C4-2B (cell line): ENCODE measurements around the gene COMMD7.

Experiments
- H3K27ac ChIP-seq: fragments of 450-650 bp; 2 replicates; pipeline ENCODE4 v1.5.1; 2017
- ZFX ChIP-seq: fragments of 450-650 bp; IDR thresholded peaks from 2 replicates; pipeline ENCODE4 v1.6.1; 2017
- TF ChIP-seq, protein P1 (sequence below): fragments of 450-650 bp; conservative IDR thresholded peaks from 2 replicates; pipeline ENCODE4 v1.5.1; 2017; ENCODE audit warnings: mild to moderate bottlenecking

Gene COMMD7

DNA sequence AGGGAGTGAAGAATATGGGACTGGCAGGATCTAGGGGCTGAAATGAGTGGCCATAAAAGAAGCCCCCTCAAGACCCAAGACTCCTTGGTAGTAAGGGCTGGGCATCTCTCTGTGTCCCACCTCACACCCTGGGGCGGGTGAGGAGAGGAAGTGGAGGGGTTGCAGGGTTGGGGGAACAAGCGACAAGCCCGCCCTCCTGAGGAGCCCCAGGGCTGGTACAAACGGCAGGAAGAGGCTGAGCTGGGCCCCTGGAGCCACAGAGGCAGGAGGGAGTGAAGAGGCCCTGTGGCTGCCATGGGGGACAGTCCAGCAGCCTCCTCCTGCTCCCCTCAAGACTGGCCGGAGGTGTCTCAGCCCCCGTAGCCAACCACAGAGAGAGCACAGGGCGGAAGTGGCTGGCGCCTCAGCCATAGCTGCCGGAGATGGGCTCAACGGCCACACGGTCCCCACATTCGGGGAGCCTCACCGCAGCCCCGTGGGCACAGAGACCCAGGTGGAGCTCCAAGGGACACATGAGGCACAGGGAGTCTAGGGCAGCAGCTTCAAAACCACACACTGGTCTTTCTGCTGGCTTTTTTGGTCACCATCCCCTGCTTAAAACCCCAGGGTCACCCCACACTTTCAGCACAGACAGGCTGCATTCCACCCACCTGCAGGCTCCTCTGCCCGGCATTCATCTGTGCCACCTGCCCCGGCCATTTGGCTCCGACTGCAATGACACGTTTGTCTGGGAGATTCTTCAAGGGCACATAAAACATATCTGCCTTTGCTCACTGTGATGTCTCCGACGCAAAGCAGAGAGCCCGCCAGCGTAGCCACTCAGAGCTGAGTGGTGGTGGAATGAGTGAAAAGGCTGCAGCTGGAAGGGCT lies 70.0 kb downstream of the COMMD7 start:
- TF ChIP-seq, protein P1, sequence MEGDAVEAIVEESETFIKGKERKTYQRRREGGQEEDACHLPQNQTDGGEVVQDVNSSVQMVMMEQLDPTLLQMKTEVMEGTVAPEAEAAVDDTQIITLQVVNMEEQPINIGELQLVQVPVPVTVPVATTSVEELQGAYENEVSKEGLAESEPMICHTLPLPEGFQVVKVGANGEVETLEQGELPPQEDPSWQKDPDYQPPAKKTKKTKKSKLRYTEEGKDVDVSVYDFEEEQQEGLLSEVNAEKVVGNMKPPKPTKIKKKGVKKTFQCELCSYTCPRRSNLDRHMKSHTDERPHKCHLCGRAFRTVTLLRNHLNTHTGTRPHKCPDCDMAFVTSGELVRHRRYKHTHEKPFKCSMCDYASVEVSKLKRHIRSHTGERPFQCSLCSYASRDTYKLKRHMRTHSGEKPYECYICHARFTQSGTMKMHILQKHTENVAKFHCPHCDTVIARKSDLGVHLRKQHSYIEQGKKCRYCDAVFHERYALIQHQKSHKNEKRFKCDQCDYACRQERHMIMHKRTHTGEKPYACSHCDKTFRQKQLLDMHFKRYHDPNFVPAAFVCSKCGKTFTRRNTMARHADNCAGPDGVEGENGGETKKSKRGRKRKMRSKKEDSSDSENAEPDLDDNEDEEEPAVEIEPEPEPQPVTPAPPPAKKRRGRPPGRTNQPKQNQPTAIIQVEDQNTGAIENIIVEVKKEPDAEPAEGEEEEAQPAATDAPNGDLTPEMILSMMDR = no peak
- no peak for TF ChIP-seq ZFX
- H3K27ac ChIP-seq = no peak overlapping the region

GRCh38 chr20:32672394-32672981 lies 70.8 kb downstream of the COMMD7 start:
- TF ChIP-seq, protein P1 = no peak
- TF ChIP-seq ZFX = no peak
- H3K27ac ChIP-seq = no peak overlapping the region

DNA sequence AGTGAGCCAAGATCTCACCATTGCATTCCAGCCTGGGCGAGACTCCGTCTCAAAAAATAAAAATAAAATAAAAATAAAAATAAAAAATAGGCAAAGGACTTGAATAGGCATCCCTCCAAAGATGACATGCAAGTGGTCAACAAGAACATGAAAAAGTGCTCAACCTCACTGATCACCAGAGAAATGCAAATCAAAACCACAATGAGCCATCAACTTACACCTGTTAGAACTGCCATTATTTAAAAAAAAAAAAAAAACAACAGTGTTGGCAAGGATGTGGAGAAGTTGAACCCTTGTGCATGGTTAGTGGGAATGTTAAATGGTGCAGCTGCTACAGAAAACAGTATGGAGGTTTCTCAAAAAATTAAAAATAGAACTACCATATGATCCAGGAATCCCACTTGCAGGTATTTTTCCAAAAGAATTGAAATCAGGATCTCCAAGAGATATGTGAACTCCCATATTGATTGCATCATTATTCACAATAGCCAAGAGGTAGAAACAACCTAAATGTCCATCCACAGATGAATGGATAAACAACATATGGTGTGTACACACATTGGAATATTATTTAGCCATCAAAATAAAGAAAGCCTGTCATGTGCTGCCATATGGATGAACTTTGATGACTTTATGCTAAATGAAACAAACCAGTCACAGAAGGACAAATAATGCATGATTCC lies 72.4 kb downstream of the COMMD7 start:
- TF ChIP-seq, protein P1 = no peak
- no peak for TF ChIP-seq ZFX
- H3K27ac ChIP-seq = no peak overlapping the region

DNA sequence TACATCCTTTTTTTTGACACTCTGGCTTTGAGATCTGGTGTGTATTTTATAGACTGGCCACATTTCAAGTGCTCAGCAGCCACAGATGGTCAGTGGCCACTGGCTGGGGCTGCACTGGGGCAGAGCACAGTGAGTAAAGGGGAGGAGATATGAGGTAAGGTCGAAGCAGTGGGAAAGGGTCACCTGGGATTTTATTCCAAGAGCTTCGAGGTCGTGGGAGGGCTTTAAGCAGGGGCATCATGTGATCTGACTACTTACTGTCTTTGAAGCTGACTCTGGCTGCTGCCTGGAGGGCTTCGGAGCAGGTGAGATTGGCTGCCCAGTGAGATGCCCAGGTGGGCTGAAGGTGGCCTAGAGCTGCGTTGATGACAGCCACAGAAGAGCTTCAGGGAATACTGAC lies 76.2 kb downstream of the COMMD7 start:
- TF ChIP-seq, protein P1 = no peak
- no peak for TF ChIP-seq ZFX

GRCh38 chr20:32664678-32665159 lies 78.5 kb downstream of the COMMD7 start:
- no peak overlapping the region for H3K27ac ChIP-seq

More for the DNA sequence above, 76.2 kb downstream of the COMMD7 start:
- no peak overlapping the region for H3K27ac ChIP-seq

DNA sequence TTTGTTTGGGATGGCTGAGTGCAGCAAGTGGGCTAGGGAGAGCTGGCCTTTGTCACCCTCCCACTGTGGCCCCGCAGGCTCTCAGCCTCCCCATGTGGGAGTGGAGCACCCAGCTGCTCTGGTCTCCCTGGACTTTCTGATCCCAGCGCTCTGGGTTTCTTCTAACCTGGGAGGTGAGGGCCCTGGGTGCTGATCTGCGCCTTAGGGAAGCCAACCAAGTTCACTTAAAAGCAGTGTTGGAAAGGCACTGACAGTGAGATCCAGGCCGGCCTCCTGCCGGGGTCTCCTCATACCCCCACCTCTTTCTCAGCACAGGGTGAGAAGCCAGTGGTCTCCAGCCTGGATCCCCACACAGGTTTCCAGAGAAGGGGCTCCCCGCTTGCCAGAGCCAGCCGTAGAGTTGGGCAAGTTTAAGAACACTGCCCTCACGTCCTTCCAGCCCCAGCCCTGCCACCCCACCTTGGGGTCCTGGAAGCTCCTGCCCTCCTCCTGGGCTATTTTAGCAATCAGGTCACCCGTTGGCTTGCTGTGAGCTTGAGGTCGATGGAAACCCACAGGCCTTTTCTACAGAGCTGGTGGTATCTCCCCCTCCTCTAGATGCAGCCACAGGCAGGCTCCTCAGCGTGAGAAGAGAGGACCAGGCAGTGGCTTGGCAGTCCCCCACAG lies 79.1 kb downstream of the COMMD7 start:
- TF ChIP-seq, protein P1 = no peak
- TF ChIP-seq ZFX = no peak
- no peak overlapping the region for H3K27ac ChIP-seq

More at GRCh38 chr20:32664678-32665159, 78.5 kb downstream of the COMMD7 start:
- TF ChIP-seq ZFX = no peak
- TF ChIP-seq, protein P1 = no peak
